Activated CD4-positive, alpha-beta T cell treated with anti-CD3 and anti-CD28 coated beads, Interleukin-10, Interleukin-2, amounts not matched to agents 100 ng/mL and 50 ng/mL, durations not matched to agents 16 hours and 8 hours (primary cell): ENCODE data around the gene TAGLN2.

Experiments used
- DNase-seq: peaks from one replicate; pipeline ENCODE4 v3.0.0-alpha.2; 2020

Gene TAGLN2

DNA sequence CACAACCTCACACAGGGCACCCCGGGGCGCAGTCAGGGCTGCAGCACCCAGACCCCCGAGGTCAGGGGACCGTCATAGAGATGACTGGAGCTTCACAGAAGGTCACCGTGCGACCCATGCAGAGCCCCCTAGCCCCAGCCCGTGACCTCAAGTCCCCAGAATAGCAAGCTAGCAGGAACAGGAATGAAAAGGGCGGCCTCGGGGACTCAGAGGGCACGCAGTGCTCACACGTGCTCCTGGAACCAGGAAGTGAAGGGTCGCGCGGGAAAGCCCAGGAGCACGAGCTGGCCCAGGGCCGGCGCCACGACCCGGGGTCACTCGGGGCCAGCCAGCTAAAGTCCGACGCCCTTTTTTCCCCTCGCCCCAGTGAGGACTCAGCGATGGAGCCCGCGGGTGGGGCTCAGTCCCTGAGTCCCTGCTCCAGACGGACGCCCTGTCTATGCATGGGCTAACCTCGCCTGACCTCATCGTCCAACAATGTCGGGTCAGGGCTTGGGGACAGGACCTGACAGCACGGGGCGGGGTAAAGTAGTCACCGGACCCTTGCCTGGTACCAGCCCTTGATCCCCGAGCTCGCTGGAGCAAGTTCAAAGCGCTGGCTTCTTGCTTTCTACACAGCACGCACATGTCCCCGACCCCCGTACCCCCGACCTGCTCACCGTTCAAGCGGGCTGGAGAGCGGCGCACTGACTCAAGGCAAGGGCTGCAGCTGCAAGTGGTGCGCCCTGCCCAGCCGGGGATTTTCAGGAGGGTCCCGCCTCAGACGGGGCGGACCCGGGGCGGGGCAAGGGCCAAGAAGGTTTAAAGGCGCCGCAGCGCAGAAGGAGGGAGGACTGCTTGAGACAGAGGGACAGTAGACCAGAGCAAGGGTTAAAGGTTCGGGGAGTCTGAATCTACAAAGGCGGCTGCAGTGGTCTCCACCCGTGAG lies at the start of gene TAGLN2:
Gene TAGLN2, minus strand, starts transcription at position 717 of the 928 bp plus-strand sequence. CDS start 4,998 bp downstream, outside the sequence.
- DNase-seq = peak; percentile 94

DNA sequence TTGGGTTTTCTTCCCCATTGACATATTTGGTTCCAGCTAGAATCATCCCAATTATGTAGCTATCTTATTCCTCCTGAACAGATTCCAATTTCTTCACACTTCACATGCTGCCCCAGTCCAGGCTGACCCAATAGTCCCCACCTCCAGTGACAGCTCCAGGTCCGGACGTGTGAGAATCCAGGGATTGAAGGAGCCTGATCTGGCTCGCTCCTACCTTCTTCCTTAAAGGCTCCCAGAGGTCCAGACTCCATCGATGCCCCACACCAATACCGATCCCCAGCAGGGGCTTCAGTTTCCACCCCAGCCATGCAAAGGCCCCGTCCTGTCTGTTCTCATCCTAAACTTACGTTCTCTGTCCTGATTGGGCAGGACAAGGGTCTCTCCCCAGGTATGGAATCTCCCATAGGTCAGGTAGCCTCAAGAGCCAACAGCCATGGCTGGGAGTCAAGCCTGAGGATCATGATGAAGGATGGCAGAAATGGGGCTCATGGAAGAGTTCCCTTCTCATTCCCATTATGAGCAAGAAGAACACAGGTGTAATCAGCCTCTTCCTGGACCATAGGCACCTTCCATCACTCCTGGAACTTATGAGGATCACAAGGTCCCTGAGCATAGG lies 49.2 kb upstream of the TAGLN2 start:
- no peak for DNase-seq

GRCh38 chr1:159973350-159973940 lies 48.1 kb upstream of the TAGLN2 start:
- no peak for DNase-seq

- DNase-seq = no peak
These were observed 47.3 kb upstream of the TAGLN2 start for GRCh38 chr1:159972443-159973205.

- DNase-seq = no peak
These were observed 45.6 kb upstream of the TAGLN2 start for GRCh38 chr1:159970932-159971342.

- DNase-seq = no peak
These were observed 43.6 kb upstream of the TAGLN2 start for GRCh38 chr1:159968901-159969300.

DNA sequence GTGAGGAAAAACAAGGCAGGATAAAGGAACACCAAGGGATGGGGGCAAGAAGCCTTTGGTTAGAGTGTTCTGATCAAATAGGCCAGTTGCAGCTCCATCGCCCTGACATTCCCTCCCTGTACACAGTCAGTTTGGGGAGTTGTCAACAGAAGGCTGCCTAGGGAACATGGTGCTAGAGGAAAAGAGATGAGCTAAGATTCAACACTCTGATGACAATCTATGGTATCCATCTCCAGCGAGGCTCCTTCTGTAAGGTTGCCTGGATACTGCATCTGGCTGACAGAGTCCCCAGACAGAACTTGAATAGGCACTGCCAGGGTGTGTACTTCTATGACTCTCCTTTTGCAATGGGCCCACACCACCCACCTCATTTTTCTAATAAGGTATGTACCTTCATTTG lies 40.0 kb upstream of the TAGLN2 start:
- no peak for DNase-seq

GRCh38 chr1:159964144-159964543 lies 38.8 kb upstream of the TAGLN2 start:
- no peak for DNase-seq

DNA sequence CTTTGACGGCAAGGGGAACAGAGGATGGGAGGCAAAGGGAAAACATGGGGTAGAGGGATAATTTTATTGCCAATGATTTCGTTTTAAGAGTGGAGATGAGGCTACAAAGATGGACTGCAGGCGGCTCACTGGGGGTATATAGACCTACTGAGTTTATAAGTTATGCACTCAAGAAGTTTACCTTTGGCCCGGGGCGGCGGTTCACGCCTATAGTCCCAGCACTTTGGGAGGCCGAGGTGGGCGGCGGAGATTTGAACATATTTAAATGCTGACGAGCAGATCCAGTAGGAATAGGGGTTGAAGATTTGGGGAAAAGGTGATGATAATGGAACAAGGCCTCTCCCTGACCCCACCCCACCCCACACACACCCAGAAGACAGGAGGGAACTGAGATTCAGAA lies 36.9 kb upstream of the TAGLN2 start:
- DNase-seq = no peak

DNA sequence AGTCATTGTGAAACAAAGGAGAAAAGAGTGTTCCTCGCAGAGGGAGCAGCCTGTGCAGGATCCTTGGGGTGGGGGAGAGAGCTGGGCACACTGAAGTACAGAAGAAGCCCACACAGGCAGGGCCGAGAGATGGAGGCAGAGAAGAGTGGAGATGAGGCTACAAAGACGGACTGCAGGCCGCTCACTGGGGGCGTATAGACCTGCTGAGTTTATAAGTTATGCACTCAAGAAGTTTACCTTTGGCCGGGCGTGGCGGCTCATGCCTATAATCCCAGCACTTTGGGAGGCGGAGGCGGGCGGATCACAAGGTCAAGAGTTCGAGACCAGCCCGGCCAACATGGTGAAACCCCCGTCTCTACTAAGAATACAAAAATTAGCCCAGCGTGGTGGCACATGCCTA lies 36.3 kb upstream of the TAGLN2 start:
- DNase-seq = no peak

DNA sequence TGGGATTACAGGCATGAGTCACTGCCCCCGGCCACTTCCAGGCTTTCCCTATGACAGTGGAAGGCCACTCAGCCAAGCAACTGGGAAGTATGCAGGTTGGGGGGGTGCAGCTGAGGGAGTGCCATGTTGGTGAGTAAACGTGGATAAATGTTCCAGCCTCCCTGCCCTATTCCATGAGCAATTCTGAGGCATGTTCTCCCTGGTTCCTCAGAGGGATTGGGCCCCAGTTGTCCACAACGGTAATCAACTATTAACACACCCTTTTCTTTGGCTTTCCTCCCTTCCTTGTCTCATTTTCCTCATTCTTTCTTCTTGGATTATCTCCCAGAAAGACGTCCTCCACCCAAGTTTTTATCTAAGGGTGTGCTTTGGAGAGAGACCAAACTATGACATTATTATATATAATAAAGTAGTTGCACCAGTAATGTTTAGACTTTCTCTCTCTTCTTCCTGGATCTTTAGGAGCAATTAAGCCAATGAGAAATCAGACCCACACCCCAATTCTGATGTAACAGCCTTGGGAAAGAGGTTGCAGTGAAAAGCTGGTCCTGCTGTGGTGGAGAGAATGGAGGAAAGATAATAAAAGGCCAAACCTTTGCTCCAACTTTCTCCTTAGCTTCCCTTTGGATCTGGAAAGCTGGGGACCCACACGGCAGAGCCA lies 35.5 kb upstream of the TAGLN2 start:
- no peak for DNase-seq

DNA sequence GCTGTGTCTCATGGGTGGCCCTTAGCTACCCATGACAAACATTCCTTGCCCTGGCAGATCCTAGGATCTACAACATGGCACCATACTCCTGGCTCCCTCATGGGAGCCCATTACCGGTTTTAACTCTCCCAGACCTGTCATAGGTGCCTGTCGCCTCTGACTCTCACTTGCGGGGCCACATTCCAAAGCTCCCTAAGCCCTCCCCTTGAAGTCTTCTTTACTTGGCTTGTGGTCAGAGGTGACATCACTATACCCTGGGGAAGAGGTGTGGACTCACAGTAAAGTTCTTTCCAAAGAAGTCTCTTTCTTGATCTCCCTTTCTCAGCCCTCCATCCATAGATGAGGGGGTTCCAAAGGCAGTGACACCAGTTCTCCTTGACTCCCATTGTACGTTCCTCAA lies 34.1 kb upstream of the TAGLN2 start:
- DNase-seq = no peak

GRCh38 chr1:159958719-159959380 lies 33.5 kb upstream of the TAGLN2 start:
- DNase-seq = peak; percentile 65

- DNase-seq = no peak
These were observed 32.5 kb upstream of the TAGLN2 start for GRCh38 chr1:159957824-159958268.

DNA sequence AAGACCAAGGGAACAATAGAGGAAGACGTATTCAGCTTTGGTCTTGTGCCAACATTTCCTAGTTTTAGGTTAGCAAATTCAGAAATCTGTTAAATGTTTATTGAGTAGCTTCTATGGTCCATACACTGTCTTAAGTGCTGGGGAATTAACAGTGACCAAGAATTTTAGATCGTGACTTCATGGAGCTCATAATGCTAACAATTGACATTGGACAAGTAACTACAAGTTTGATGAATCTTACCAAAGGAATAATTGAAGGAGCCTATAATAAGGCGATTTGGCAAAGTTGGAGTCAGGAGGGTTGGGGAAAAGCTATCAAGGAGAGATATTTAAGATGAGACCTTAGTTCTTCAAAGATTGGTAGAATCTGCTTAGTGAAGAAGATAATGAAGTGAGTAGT lies 30.1 kb upstream of the TAGLN2 start:
- DNase-seq = no peak

DNA sequence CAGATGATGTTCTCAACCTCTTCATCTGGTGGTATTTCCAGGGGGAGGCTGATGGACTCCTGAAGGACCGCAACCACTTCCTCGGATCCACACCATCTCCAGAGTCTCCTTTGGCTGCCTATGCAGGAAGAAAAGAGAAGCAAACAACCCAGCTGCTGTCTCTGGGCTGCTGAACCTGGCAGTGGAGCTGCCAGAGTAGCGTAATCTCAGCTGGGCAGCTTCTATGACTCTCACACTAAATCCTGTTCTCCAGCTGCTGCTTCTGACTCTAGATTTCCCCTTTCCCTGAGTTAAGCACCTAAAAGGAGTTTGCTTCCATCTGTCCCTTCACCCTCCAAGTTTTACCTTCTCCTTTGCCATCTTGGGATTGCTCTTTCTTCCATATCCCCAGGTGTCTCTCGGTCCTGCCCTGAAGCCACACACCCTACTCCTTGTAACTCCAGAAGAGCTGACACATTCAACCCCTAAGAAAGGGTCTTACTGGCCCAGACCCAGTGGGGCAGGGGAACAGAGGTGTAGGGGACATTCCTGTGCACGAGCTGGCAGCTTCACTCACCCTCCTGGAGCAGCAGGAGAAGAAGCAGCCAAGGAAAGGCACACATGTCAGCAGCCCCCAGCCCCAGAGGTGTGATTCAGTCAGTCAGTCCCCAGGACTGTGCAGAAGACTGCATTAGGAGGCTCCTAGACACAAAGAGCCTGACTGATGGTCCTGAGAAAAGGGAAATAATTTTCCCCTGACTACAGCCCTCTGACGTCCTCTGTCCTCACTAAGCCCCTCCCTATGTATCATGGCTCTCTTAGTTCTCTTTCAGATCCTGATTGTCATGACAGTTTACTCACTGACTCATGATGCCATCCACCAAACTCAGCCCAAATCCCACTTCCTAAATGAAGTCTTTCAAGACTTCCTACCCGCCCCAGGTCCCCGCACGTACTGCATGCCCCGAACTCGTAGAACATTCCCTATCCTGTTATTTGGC lies 28.5 kb upstream of the TAGLN2 start, which contains the start of gene SLAMF9:
Gene SLAMF9, minus strand, starts transcription at position 702 of the 980 bp plus-strand sequence. Its CDS starts 100 bp downstream, at position 602.
- no peak for DNase-seq

GRCh38 chr1:159952932-159953331 lies 27.6 kb upstream of the TAGLN2 start:
- no peak for DNase-seq

GRCh38 chr1:159951551-159951950 lies 26.2 kb upstream of the TAGLN2 start:
- DNase-seq = no peak

GRCh38 chr1:159951016-159951415 lies 25.7 kb upstream of the TAGLN2 start:
- DNase-seq = no peak

- DNase-seq = no peak
These were observed 24.7 kb upstream of the TAGLN2 start for GRCh38 chr1:159949981-159950381.
